SK-N-MC (cell line): ENCODE data around the gene CLASP1.

Source experiments
- EZH2 ChIP-seq: fragments of 200-600 bp; sonication (generic); IDR thresholded peaks from one replicate; pipeline ENCODE4 v1.6.1; 2017; ENCODE audit warnings: antibody characterized with exemption
- POLR2AphosphoS5 ChIP-seq: IDR thresholded peaks from 2 replicates; pipeline ENCODE4 v1.6.1; 2012; ENCODE audit warnings: mild to moderate bottlenecking, low read depth, low read length, borderline replicate concordance

GRCh38 chr2:121455446-121455845 lies 193.8 kb downstream of the CLASP1 start:
- no peak for TF ChIP-seq POLR2AphosphoS5
- no peak for TF ChIP-seq EZH2
